ENCODE measurements around the gene ATOH8.

The ATOH8 gene

DNA sequence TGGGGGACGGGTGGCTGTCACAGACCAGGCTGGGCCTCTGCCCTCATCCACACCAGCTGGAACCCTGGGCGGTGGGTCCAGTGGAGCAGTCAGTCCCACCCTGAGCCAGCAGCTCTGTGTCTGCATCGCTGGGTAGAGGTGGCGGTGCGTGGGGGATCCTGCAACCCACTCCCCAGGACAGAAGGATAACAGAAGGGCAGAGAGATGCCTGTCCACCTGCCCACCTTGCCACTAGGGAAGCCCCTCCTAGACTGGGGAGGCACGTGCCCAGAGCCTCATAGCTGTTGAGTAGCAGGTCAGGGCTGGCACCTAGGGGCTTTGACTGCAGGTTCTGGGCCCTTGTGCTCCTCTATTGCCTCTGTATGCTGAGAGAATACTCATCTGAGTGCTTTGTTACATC is 2.4 kb downstream of the ATOH8 start:
- peaks cover 55% of the 10 kb centered on the region for H3K4me1 Mint-ChIP-seq
- H3K4me3 Mint-ChIP-seq: peak overlapping the region; percentile 96 to 98 (median 96)
- peak overlapping the region in 2 of 3 experiments; percentile 13 to 39 for H3K27ac Mint-ChIP-seq
- no peaks in the 10 kb centered on the region for H3K36me3 Mint-ChIP-seq (ENCODE audit: low read depth)
- H3K9me3 Mint-ChIP-seq: no peaks in the 10 kb centered on the region
- TF ChIP-seq, protein P1, sequence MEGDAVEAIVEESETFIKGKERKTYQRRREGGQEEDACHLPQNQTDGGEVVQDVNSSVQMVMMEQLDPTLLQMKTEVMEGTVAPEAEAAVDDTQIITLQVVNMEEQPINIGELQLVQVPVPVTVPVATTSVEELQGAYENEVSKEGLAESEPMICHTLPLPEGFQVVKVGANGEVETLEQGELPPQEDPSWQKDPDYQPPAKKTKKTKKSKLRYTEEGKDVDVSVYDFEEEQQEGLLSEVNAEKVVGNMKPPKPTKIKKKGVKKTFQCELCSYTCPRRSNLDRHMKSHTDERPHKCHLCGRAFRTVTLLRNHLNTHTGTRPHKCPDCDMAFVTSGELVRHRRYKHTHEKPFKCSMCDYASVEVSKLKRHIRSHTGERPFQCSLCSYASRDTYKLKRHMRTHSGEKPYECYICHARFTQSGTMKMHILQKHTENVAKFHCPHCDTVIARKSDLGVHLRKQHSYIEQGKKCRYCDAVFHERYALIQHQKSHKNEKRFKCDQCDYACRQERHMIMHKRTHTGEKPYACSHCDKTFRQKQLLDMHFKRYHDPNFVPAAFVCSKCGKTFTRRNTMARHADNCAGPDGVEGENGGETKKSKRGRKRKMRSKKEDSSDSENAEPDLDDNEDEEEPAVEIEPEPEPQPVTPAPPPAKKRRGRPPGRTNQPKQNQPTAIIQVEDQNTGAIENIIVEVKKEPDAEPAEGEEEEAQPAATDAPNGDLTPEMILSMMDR (IDR thresholded peaks at IDR 0.05; ENCODE audit: unreplicated experiment in 3 of 3): no peak
- H3K27me3 Mint-ChIP-seq (ENCODE audit: low read depth): peaks cover 54% of the 10 kb centered on the region

DNA sequence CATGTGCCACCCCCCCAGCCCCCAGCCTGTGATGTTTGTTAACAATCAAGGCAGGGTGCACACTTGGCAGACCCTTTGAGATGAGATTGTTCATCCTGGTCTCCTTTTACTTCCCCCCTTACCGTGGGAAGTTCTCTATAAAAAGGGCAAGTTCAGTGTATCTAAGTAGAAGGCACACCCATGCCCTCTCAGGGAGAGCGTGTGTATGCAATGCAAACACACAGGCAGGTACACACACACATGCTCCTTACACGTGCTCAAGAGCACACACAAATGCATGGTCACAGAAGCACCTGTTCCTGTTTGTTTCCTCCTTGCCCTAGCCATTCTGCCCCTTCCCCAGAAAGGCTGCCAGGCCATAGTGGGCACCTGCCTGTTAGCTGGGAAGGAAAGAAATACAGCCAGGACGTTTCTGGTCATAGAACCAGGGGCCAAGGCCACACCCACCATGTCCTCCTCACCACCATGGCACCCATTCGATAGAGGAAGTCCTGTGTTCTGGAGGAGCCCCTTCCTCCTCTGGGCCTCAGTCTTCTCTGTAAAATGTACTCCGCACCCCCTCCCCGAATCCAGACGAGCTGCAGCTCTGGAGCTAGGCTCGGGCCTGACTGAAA is 3.1 kb downstream of the ATOH8 start:
- H3K27me3 Mint-ChIP-seq (ENCODE audit: low read depth): peaks cover 49% of the 10 kb centered on the region
- peak overlapping the region; percentile 96 to 98 (median 96) for H3K4me3 Mint-ChIP-seq
- no peaks in the 10 kb centered on the region for H3K9me3 Mint-ChIP-seq
- TF ChIP-seq, protein P1 (IDR thresholded peaks at IDR 0.05; ENCODE audit: unreplicated experiment in 3 of 3): no peak
- H3K27ac Mint-ChIP-seq: peak overlapping the region in 2 of 3 experiments; percentile 13 to 46
- peaks cover 55% of the 10 kb centered on the region for H3K4me1 Mint-ChIP-seq
- no peaks in the 10 kb centered on the region for H3K36me3 Mint-ChIP-seq (ENCODE audit: low read depth)

DNA sequence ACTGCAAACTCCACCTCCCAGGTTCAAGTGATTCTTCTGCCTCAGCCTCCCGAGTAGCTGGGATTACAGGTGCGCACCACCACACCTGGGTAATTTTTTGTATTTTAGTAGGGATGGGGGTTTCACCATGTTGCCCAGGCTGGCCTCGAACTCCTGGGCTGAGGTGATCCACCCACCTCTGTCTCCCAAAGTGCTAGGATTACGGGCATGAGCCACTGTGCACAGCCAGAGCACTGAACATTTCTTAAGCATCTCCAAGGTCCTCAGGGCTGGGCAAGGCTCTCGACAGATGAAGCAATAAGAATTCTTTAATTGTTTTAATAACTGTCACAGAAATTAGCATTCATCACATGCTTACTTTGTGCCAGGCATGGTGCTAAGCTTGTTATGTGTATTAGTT is 4.1 kb downstream of the ATOH8 start:
- TF ChIP-seq, protein P1 (IDR thresholded peaks at IDR 0.05; ENCODE audit: unreplicated experiment in 3 of 3): no peak
- Mint-ChIP-seq H3K9me3 (no peaks in the 10 kb centered on the region), H3K4me1 (peaks cover 60% of the 10 kb centered on the region), H3K27me3 (ENCODE audit: low read depth) (peaks cover 42% of the 10 kb centered on the region), H3K4me3 (peak overlapping the region in 2 of 3 experiments; percentile 66 to 98), H3K36me3 (ENCODE audit: low read depth) (no peaks in the 10 kb centered on the region), H3K27ac (no peak overlapping the region)

DNA sequence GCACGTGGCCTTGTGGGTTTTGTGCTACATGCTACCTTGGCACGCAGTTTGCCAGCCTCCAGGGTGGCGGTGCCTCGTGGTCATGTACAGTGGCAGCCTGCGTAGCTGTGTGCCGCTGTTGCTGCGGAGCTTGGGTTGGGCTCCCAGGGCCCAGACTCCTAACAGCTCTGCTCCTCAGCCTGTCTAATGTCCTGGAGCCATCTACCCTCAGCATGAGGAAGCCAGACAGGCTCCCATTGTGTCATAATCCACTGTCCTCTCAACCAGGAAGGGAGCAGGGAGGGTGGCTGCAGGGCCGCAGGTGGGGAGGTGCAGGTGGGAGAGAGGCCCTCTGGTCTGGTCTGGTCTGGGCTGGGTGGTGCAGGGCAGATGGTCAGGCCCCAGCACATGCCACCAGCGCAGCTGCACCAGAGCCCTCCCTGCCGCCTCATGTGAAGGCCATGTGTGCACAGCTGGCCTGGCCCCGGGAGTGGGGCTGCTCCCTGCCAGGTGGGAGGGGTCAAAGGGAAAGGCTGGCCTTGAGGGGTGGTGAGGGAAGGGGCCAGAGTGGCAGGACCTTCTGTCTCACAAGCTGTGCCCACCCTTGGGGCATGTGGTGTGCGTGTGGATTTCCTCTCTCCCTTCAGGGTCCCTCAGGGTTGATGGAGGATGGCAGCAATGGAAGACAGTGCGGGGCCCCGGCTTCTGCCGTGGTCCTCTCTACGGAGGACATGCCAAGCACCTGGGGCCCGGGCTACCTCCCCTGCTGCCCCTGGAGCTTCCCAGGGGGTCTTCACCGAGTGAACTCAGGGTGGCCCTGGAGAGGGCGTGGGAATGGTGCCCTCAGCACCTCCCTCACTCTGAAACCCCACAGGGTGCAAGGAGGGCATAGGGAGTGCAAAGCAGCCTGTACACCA is 4.8 kb downstream of the ATOH8 start:
- TF ChIP-seq, protein P1 (IDR thresholded peaks at IDR 0.05; ENCODE audit: unreplicated experiment in 3 of 3): no peak
- Mint-ChIP-seq H3K36me3 (ENCODE audit: low read depth) (no peaks in the 10 kb centered on the region), H3K27me3 (ENCODE audit: low read depth) (peaks cover 41% of the 10 kb centered on the region), H3K4me3 (peak overlapping the region in 2 of 3 experiments; percentile 66 to 73), H3K4me1 (peaks cover 66% of the 10 kb centered on the region), H3K9me3 (no peaks in the 10 kb centered on the region), H3K27ac (no peak overlapping the region)

DNA sequence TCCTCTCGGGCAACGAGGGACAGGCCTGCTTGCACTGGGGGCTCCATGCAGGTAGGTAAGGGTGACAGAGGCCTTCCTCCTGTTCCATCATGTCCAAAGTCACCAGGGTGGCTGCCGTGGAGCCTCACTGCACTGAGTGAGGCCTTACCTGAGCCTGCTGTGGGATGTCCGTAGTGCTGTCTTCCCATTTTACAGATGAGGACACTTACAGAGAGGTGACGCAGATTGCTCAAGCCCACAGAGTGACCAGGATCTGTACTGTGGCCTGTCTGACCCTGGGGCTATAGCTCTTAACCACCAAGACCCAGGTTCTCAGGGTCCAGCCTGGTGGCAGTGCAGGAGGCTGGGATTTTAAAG is 5.4 kb downstream of the ATOH8 start:
- no peak overlapping the region for H3K27ac Mint-ChIP-seq
- peaks cover 43% of the 10 kb centered on the region for H3K27me3 Mint-ChIP-seq (ENCODE audit: low read depth)
- H3K9me3 Mint-ChIP-seq: no peaks in the 10 kb centered on the region
- TF ChIP-seq, protein P1 (IDR thresholded peaks at IDR 0.05; ENCODE audit: unreplicated experiment in 3 of 3): no peak
- H3K4me3 Mint-ChIP-seq: no peak overlapping the region
- no peaks in the 10 kb centered on the region for H3K36me3 Mint-ChIP-seq (ENCODE audit: low read depth)
- H3K4me1 Mint-ChIP-seq: peaks cover 70% of the 10 kb centered on the region

Data from nephron (organoid).